ENCODE measurements around the gene SLC13A3.

Gene SLC13A3

GRCh38 chr20:46648903-46649649 is 2.2 kb downstream of the SLC13A3 start:
- H3K36me3 ChIP-seq (ENCODE audit: insufficient read depth, low read length), result no peaks in the 10 kb centered on the region
- no peaks in the 10 kb centered on the region for H3K27me3 ChIP-seq (ENCODE audit: insufficient read depth, low read length, poor library complexity, severe bottlenecking)
- H3K9me3 ChIP-seq (ENCODE audit: insufficient read depth, low read depth, low read length), result no peaks in the 10 kb centered on the region
- no peak; the same call in 1 of the 2 replicates for TF ChIP-seq CTCF (conservative IDR thresholded peaks at IDR 0.05; ENCODE audit: low read length)
- no peak for TF ChIP-seq EZH2phosphoT487 (IDR thresholded peaks at IDR 0.05; ENCODE audit: borderline replicate concordance)
- H3K4me1 ChIP-seq (ENCODE audit: insufficient read depth, low read length, poor library complexity, severe bottlenecking), result no peaks in the 10 kb centered on the region
- H3F3A ChIP-seq (ENCODE audit: low read depth), result no peaks in the 10 kb centered on the region
- H3K79me2 ChIP-seq (ENCODE audit: insufficient read depth, low read length), result no peaks in the 10 kb centered on the region
- H3K4me2 ChIP-seq (ENCODE audit: low read depth, low read length, poor library complexity, severe bottlenecking), result no peak overlapping the region
- no peak overlapping the region for H3K9ac ChIP-seq (ENCODE audit: low read depth, low read length, poor library complexity, severe bottlenecking)
- no peak overlapping the region for H3K4me3 ChIP-seq (ENCODE audit: low read length, poor library complexity, severe bottlenecking)
- no peaks in the 10 kb centered on the region for H3K9me2 ChIP-seq (replicated peaks; ENCODE audit: low read depth, low read length)
- no peaks in the 10 kb centered on the region for H4K20me1 ChIP-seq (ENCODE audit: insufficient read depth, low read length, poor library complexity, severe bottlenecking)
- no peak overlapping the region for H2AFZ ChIP-seq (ENCODE audit: low read length)

DNA sequence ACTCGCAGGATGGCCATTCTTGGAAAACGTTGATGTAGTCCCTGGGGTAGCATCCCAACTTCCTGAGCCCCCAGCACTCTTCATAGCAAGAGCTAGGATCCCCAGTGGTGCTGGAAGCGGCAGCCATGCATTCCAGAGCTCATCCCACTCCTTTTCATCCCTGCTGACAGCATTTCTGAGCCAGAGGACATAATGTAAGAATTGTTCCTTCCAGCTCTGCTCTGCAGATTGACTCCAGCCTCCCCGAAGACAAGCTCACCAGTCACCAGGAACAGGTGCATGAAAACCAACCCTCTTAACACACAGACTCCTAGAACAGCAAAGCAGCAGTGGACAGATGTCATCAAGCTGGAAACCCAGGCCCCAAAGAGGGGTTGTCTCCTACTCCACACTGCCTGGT is 3.8 kb downstream of the SLC13A3 start:
- no peak overlapping the region for H3K4me3 ChIP-seq (ENCODE audit: low read length, poor library complexity, severe bottlenecking)
- no peaks in the 10 kb centered on the region for H4K20me1 ChIP-seq (ENCODE audit: insufficient read depth, low read length, poor library complexity, severe bottlenecking)
- no peaks in the 10 kb centered on the region for H3K36me3 ChIP-seq (ENCODE audit: insufficient read depth, low read length)
- H3F3A ChIP-seq (ENCODE audit: low read depth), result no peaks in the 10 kb centered on the region
- TF ChIP-seq CTCF (conservative IDR thresholded peaks at IDR 0.05; ENCODE audit: low read length) (no peak), EZH2phosphoT487 (IDR thresholded peaks at IDR 0.05; ENCODE audit: borderline replicate concordance) (no peak)
- no peaks in the 10 kb centered on the region for H3K9me3 ChIP-seq (ENCODE audit: insufficient read depth, low read depth, low read length)
- no peak overlapping the region for H3K4me2 ChIP-seq (ENCODE audit: low read depth, low read length, poor library complexity, severe bottlenecking)
- H3K9ac ChIP-seq (ENCODE audit: low read depth, low read length, poor library complexity, severe bottlenecking), result no peak overlapping the region
- no peaks in the 10 kb centered on the region for H3K9me2 ChIP-seq (replicated peaks; ENCODE audit: low read depth, low read length)
- no peaks in the 10 kb centered on the region for H3K27me3 ChIP-seq (ENCODE audit: insufficient read depth, low read length, poor library complexity, severe bottlenecking)
- H3K79me2 ChIP-seq (ENCODE audit: insufficient read depth, low read length), result no peaks in the 10 kb centered on the region
- no peak overlapping the region for H2AFZ ChIP-seq (ENCODE audit: low read length)
- H3K4me1 ChIP-seq (ENCODE audit: insufficient read depth, low read length, poor library complexity, severe bottlenecking), result no peaks in the 10 kb centered on the region

DNA sequence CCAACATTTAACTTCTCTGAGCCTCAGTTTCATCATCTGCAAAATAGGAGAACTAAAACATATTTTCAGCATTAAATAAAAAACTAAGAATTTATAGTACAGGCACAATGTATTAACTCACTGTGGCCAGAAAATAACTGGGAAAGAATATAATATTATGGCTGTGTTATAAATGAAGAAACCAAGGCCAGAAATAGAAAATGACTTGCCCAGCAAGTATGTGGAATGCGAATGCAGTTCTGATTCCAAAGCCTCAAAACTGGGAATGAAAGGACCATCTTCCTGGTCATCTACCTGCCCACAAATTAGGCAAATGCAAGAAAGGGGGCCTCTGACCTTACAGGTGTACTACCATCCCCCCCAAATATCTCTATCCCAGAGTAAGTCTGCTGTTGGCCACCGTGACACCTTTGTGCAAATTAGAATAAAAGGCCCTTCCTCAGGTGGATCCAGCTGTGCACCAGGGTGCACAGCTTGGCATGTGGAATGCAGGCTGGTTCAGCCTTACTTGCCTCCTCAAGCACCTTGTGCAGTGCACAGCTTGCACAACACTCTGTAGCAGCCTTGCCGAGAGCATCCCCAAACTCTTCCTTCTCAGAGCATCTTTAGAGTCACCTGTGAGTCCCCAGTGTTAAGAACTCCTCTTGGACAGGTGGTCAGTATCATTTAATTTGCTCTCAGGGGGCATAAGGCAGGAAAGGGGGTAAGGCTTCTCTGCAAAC is 4.4 kb downstream of the SLC13A3 start:
- no peaks in the 10 kb centered on the region for H3K36me3 ChIP-seq (ENCODE audit: insufficient read depth, low read length)
- H3K4me2 ChIP-seq (ENCODE audit: low read depth, low read length, poor library complexity, severe bottlenecking), result no peak overlapping the region
- H3K79me2 ChIP-seq (ENCODE audit: insufficient read depth, low read length), result no peaks in the 10 kb centered on the region
- H2AFZ ChIP-seq (ENCODE audit: low read length), result no peak overlapping the region
- TF ChIP-seq CTCF (conservative IDR thresholded peaks at IDR 0.05; ENCODE audit: low read length) (no peak), EZH2phosphoT487 (IDR thresholded peaks at IDR 0.05; ENCODE audit: borderline replicate concordance) (no peak)
- H3K9me3 ChIP-seq (ENCODE audit: insufficient read depth, low read depth, low read length), result no peaks in the 10 kb centered on the region
- no peaks in the 10 kb centered on the region for H3F3A ChIP-seq (ENCODE audit: low read depth)
- no peaks in the 10 kb centered on the region for H4K20me1 ChIP-seq (ENCODE audit: insufficient read depth, low read length, poor library complexity, severe bottlenecking)
- H3K4me1 ChIP-seq (ENCODE audit: insufficient read depth, low read length, poor library complexity, severe bottlenecking), result no peaks in the 10 kb centered on the region
- no peaks in the 10 kb centered on the region for H3K9me2 ChIP-seq (replicated peaks; ENCODE audit: low read depth, low read length)
- no peak overlapping the region for H3K9ac ChIP-seq (ENCODE audit: low read depth, low read length, poor library complexity, severe bottlenecking)
- H3K4me3 ChIP-seq (ENCODE audit: low read length, poor library complexity, severe bottlenecking), result no peak overlapping the region
- no peaks in the 10 kb centered on the region for H3K27me3 ChIP-seq (ENCODE audit: insufficient read depth, low read length, poor library complexity, severe bottlenecking)
